HG03520 (cell line): ENCODE data around the gene BICC1.

ENCODE experiments used
- ATAC-seq: cut with Tn5 transposase; IDR thresholded peaks from one replicate; pipeline ENCODE4 v1.9.1; 2021; ENCODE audit warnings: mild to moderate bottlenecking, moderate library complexity; ENCODE audit not compliant: unreplicated experiment

BICC1 gene

GRCh38 chr10:58642283-58642682 lies 129.6 kb downstream of the BICC1 start:
- no peak for ATAC-seq

- no peak for ATAC-seq
These were observed 130.3 kb downstream of the BICC1 start for GRCh38 chr10:58642916-58643428.

- no peak for ATAC-seq
These were observed 131.6 kb downstream of the BICC1 start for GRCh38 chr10:58644311-58644710.

GRCh38 chr10:58645416-58646146 lies 132.9 kb downstream of the BICC1 start:
- no peak for ATAC-seq

- no peak for ATAC-seq
These were observed 134.9 kb downstream of the BICC1 start for GRCh38 chr10:58647376-58648112.

GRCh38 chr10:58648131-58648530 lies 135.5 kb downstream of the BICC1 start:
- no peak for ATAC-seq

- no peak for ATAC-seq
These were observed 138.4 kb downstream of the BICC1 start for GRCh38 chr10:58651040-58651439.

GRCh38 chr10:58651742-58652141 lies 139.1 kb downstream of the BICC1 start:
- no peak for ATAC-seq

GRCh38 chr10:58653139-58653538 lies 140.5 kb downstream of the BICC1 start:
- ATAC-seq, result no peak

- ATAC-seq, result no peak
These were observed 148.0 kb downstream of the BICC1 start for GRCh38 chr10:58660575-58661255.

- no peak for ATAC-seq
These were observed 148.7 kb downstream of the BICC1 start for GRCh38 chr10:58661336-58661735.

GRCh38 chr10:58661902-58662301 lies 149.2 kb downstream of the BICC1 start:
- no peak for ATAC-seq

GRCh38 chr10:58662314-58662713 lies 149.6 kb downstream of the BICC1 start:
- no peak for ATAC-seq

GRCh38 chr10:58665361-58665760 lies 152.7 kb downstream of the BICC1 start:
- no peak for ATAC-seq

GRCh38 chr10:58666024-58666423 lies 153.4 kb downstream of the BICC1 start:
- no peak for ATAC-seq

GRCh38 chr10:58667658-58668310 lies 155.1 kb downstream of the BICC1 start:
- ATAC-seq, result no peak

GRCh38 chr10:58672845-58673244 lies 160.2 kb downstream of the BICC1 start:
- no peak for ATAC-seq

GRCh38 chr10:58674251-58674650 lies 161.6 kb downstream of the BICC1 start:
- ATAC-seq, result no peak

- no peak for ATAC-seq
These were observed 162.6 kb downstream of the BICC1 start for GRCh38 chr10:58675321-58675720.

- no peak for ATAC-seq
These were observed 178.9 kb downstream of the BICC1 start for GRCh38 chr10:58691528-58691927.

- ATAC-seq, result no peak
These were observed 181.2 kb downstream of the BICC1 start for GRCh38 chr10:58693919-58694318.
